NCI-H1694 treated with DMSO at 0.1 percent for 48 hours (cell line): Measurements from ENCODE around the gene NFATC2.

ENCODE experiments used
- DNase-seq: peaks from one replicate; lab custom pipeline; 2025; lab: John Stamatoyannopoulos, UW

The NFATC2 gene

DNA sequence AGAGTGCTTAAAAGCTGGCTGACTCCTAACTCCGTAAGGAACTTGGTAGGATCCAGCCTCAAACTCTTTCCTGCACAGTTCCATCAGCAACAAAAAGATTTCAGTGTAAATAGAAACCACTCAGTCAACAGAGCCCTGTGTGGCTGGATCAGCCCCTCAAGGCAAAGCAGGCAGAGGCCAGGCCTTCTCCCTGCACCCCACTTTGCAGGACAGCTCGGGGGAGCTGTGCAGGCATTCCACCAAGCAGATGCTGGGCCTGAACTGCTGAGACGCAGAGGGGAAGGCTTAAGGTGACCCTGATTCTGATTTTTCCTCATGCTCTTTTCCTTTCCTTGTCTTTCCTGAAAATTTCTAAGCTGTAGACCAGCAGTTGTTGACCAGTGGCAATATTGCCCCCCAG, 91.5 kb downstream of the NFATC2 start:
- DNase-seq: no peak

GRCh38 chr20:51450221-51450712, 92.3 kb downstream of the NFATC2 start:
- no peak for DNase-seq

GRCh38 chr20:51449498-51450220, 92.9 kb downstream of the NFATC2 start:
- no peak for DNase-seq

- no peak for DNase-seq
Observed at GRCh38 chr20:51447765-51448148, 94.8 kb downstream of the NFATC2 start.

GRCh38 chr20:51447097-51447764, 95.3 kb downstream of the NFATC2 start:
- no peak for DNase-seq

DNA sequence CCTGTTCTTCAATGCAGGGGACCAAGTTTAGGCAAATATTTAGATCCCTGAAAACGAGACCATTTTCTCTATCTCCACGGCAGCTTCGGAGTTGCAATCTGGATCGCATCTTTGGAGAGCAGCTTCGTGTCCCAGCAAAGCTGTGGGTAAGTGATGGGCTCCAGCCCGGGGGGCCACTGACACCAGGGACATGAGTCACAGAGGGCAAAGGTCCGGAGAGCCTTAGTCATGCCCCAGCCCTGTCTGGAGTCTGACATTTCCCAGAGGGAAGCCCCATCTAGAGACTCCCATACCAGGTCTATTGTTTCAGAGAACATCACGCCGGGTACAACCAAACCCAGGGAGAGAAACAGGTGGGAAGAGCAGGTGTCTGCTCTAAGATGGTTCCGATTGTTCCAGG, 95.9 kb downstream of the NFATC2 start:
- DNase-seq: no peak

- DNase-seq: no peak
Observed at GRCh38 chr20:51446230-51446629, 96.3 kb downstream of the NFATC2 start.

GRCh38 chr20:51445591-51445990, 96.9 kb downstream of the NFATC2 start:
- DNase-seq: no peak

DNA sequence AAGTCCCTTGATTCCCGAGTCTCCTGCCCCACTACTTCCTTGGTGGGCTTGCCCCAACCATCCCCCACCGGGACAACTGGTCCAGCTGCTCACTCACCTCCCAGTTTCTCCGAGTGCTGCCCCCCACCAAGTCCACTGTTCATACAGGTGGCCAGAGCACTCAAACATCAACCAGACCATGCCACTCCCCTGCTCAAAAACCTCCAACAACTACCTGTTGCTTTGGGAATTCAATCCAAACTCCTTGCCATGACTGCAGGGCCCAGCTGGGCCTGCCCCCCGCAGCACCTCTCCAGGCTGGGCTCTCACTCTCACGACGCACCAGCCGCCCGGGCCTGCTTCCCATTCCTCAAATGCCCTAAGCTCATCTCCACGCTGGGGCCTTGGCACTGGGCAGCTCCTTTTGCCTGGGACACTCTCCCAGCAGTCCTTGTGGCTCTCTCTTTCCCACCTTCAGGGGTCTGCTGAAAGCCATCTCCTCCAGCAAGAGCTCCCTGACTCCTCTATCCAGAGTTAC, 97.5 kb downstream of the NFATC2 start:
- DNase-seq: no peak

GRCh38 chr20:51444467-51444866, 98.1 kb downstream of the NFATC2 start:
- DNase-seq: no peak

- DNase-seq: no peak
Observed at GRCh38 chr20:51442602-51443001, 99.9 kb downstream of the NFATC2 start.

GRCh38 chr20:51440589-51440988, 101.9 kb downstream of the NFATC2 start:
- no peak for DNase-seq

GRCh38 chr20:51439160-51439689, 103.3 kb downstream of the NFATC2 start:
- DNase-seq: no peak

DNA sequence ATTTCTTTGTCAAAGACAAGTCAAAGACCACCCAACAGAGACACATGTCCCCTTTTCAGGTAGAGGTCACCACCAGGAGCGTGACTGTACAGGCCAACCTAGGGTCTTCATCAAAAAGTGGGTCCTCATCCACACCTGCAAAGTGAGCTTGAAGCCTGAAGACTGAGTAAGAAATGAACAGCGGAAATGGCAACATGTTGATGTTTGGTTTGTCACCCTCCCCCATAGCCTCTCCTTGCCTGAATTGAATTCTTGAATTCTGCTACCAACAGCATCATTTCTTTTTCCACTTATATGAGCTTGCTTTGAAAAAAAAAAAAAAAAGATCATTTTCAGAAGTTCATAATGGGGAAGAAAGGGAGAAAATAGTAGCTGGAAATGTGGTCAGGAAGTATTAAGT, 104.4 kb downstream of the NFATC2 start:
- no peak for DNase-seq

GRCh38 chr20:51437182-51437924, 105.2 kb downstream of the NFATC2 start:
- DNase-seq: no peak

DNA sequence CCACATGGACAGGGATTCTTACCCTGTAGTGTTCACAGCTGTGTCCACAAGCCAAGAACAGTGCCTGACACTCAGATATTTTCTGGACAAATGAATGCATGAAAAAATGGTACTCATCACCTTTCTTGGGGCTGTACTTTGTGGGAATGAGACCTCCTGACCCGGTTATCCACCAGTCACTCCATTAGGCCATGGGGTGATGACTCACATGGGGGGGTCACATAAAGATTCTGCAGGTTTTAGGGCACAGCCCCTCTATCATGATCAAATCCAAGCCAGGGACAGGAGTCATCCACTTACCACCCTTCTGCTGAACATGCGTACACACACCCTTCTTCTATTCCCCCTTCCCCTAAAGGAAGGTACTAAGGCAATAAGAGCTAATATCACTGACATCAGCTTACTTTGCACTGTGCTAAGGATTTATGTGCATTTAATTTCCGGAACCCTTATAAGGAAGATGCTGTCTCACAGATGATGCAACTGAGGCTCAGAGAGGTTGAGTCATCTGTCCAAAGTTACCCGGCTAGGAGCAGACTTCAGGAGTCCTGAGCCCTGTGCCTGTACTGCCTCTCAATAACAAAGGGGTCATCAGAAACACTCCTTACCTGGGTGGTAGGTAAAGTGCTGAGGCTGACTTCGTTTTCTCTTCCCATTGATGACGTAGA, 107.8 kb downstream of the NFATC2 start:
- DNase-seq: no peak

- no peak for DNase-seq
Observed at GRCh38 chr20:51434026-51434425, 108.5 kb downstream of the NFATC2 start.

DNA sequence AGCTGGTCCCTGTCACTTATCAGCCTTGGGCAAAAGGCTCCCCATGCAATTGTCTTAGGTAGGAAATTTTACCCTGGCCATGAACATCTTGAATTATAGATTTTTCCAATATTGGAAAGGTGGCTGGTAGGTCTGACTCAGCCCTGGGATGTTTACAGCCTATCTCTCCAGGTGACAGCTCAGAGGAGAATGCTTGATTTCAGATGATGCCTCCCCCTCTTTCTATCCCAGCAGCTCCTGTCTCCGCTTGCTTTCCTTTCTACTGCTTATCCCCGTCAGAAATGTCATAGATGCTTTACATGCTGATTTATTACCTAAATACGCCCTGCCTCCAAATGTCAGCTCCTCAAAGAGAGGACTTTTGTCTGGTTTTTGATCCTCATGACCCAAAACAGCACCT, 109.6 kb downstream of the NFATC2 start:
- DNase-seq: no peak

DNA sequence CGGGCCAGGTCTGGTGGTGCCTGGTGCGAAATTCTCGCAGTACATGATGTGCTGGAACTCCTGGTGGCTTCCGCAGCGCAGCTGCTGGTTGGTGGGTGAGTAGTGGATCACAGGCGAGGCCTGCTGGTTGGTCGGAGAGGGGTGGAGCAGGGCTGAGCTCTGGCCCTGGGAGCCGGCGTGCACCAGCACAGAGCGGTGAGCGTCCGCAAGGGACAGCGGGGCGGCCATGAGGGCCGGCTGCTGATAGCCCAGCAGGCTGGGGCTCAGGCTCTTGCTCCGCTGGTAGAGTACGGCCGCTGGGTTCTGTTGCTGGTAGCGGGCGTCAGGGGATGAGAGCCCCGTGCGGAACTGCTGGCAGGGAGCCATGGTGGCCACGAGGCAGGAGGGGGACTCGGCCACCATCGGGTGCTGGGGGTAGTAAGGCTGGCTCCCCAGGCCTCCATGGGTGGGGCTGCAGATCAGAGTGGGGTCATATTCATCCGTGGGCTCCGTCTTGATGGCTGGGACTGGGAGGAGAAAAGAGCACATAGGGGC, 110.2 kb downstream of the NFATC2 start:
- no peak for DNase-seq

GRCh38 chr20:51431321-51431720, 111.2 kb downstream of the NFATC2 start:
- DNase-seq: no peak

- no peak for DNase-seq
Observed at GRCh38 chr20:51430198-51430950, 112.1 kb downstream of the NFATC2 start.
